Endothelial cell of umbilical vein (primary cell): ENCODE data around the gene DBNL. TPM values are rescaled to one million over a fixed set of nuclear protein-coding genes. Genes with fewer than 3 reads are reported as not detected.

Experiments
- BruUV-seq: library from RNA; stranded (reverse); fragments of 400-500 nt; replicated peaks from 2 replicates; lab custom pipeline; 2021; lab: Mats Ljungman, UMichigan
- CTCF ChIA-PET: fragments of 300-600, 350-600 bp; sonication (Branson Sonifier 250); formaldehyde crosslinking; loops from one replicate; lab custom pipeline; 2021; ENCODE audit warnings: antibody characterized with exemption, inconsistent platforms; lab: Charles Lee
- POLR2A ChIA-PET: fragments of 300-600, 350-600 bp; sonication (Branson Sonifier 250); formaldehyde crosslinking; loops from one replicate; lab custom pipeline; 2021; ENCODE audit warnings: antibody characterized with exemption, inconsistent platforms; lab: Charles Lee
- DNase-seq: peaks from one replicate; pipeline ENCODE4 v3.0.0-alpha.2; 2011; ENCODE audit warnings: low read depth, low spot score
- FAIRE-seq: peaks from 2 replicates; lab custom pipeline; 2011; peaks lifted over from hg19 to GRCh38; lab: Jason Lieb, UNC
- H2AFZ ChIP-seq: 2 replicates; pipeline ENCODE4 v1.6.0; 2012; ENCODE audit warnings: low read depth, low read length, control low read depth, inconsistent platforms
- H3K27ac ChIP-seq: 2 replicates; pipeline ENCODE4 v1.5.1; 2011; ENCODE audit warnings: low read depth, mild to moderate bottlenecking, control low read depth, low read length, moderate library complexity; ENCODE audit not compliant: insufficient read depth
- H3K27me3 ChIP-seq, 2 experiments: 2 replicates each; pipeline versions ENCODE4 v1.6.0 to v1.6.1; 2011; ENCODE audit warnings: low read length in 2 of 2, mixed read lengths in 1 of 2; ENCODE audit not compliant: control insufficient read depth in 2 of 2, insufficient read depth in 2 of 2
- H3K36me3 ChIP-seq, 2 experiments: 2 replicates in 1 of 2; 3 replicates in 1 of 2; pipeline ENCODE4 v1.5.1; 2011; ENCODE audit warnings: low read length in 2 of 2, mild to moderate bottlenecking in 1 of 2, moderate library complexity in 1 of 2; ENCODE audit not compliant: control insufficient read depth in 2 of 2, insufficient read depth in 2 of 2; ENCODE audit errors: extremely low read depth in 1 of 2
- H3K4me1 ChIP-seq: 3 replicates; pipeline ENCODE4 v1.5.1; 2011; ENCODE audit warnings: mild to moderate bottlenecking, low read length; ENCODE audit not compliant: control insufficient read depth, insufficient read depth; ENCODE audit errors: extremely low read depth
- H3K4me2 ChIP-seq: 2 replicates; pipeline ENCODE4 v1.6.1; 2011; ENCODE audit warnings: low read length, control low read depth, mixed read lengths; ENCODE audit not compliant: insufficient read depth
- H3K4me3 ChIP-seq, 3 experiments: fragments of 200-600 bp in 1 of 3; sonication (generic), shearing (Covaris generic) in 1 of 3; replicated peaks in 1 of 3; 2 replicates each; pipeline ENCODE4 v1.5.1; 2011 to 2016; ENCODE audit warnings: control low read depth in 3 of 3, low read length in 3 of 3, mild to moderate bottlenecking in 2 of 3, inconsistent platforms in 1 of 3, low read depth in 1 of 3, moderate library complexity in 1 of 3; ENCODE audit not compliant: insufficient read depth in 1 of 3
- H3K79me2 ChIP-seq: 2 replicates; pipeline ENCODE4 v1.6.0; 2012; ENCODE audit warnings: low read length, inconsistent platforms; ENCODE audit not compliant: control insufficient read depth, insufficient read depth
- H3K9ac ChIP-seq: replicated peaks from 2 replicates; pipeline ENCODE3; 2011; ENCODE audit warnings: low read length, control low read depth; ENCODE audit not compliant: insufficient read depth; ENCODE audit errors: extremely low read depth
- H3K9me1 ChIP-seq: replicated peaks from 3 replicates; pipeline ENCODE4 v1.6.0; 2011; ENCODE audit warnings: mild to moderate bottlenecking, low read length; ENCODE audit not compliant: control insufficient read depth, insufficient read depth; ENCODE audit errors: extremely low read depth
- H3K9me3 ChIP-seq: replicated peaks from 2 replicates; pipeline ENCODE4 v1.5.1; 2012; ENCODE audit warnings: low read length, inconsistent platforms; ENCODE audit not compliant: control insufficient read depth, insufficient read depth
- H4K20me1 ChIP-seq: replicated peaks from 2 replicates; pipeline ENCODE3; 2011; ENCODE audit warnings: mild to moderate bottlenecking, low read length; ENCODE audit not compliant: control insufficient read depth, insufficient read depth; ENCODE audit errors: extremely low read depth
- CTCF ChIP-seq, 2 donors: IDR thresholded peaks; 1 replicate in 1 of 2; 2 replicates in 1 of 2; pipeline ENCODE4 v1.5.1; 2011; ENCODE audit warnings: low read length in 2 of 2, mild to moderate bottlenecking in 2 of 2, moderate library complexity in 2 of 2, control low read depth in 1 of 2, inconsistent platforms in 1 of 2, low read depth in 1 of 2; ENCODE audit not compliant: insufficient read depth in 1 of 2; ENCODE audit errors: extremely low read depth in 1 of 2
- EZH2 ChIP-seq: IDR thresholded peaks from 2 replicates; pipeline ENCODE4 v1.6.1; 2012; ENCODE audit warnings: borderline replicate concordance, low read depth, mild to moderate bottlenecking, moderate library complexity, low read length, inconsistent platforms; ENCODE audit not compliant: severe bottlenecking
- FOS ChIP-seq: IDR thresholded peaks from 2 replicates; pipeline ENCODE4 v1.6.1; 2011; ENCODE audit warnings: mild to moderate bottlenecking, low read length, moderate library complexity, borderline replicate concordance; ENCODE audit not compliant: insufficient read depth
- GATA2 ChIP-seq: IDR thresholded peaks from 2 replicates; pipeline ENCODE4 v1.7.0; 2011; ENCODE audit warnings: low read depth, mild to moderate bottlenecking, moderate library complexity, mixed read lengths, low read length; ENCODE audit not compliant: insufficient read length, insufficient read depth
- JUN ChIP-seq: IDR thresholded peaks from 2 replicates; pipeline ENCODE4 v1.6.1; 2011; ENCODE audit warnings: borderline replicate concordance, low read depth; ENCODE audit not compliant: insufficient read length, insufficient read depth
- MAX ChIP-seq: IDR thresholded peaks from 2 replicates; pipeline ENCODE4 v1.6.1; 2011; ENCODE audit not compliant: insufficient read depth, insufficient read length
- MYC ChIP-seq: IDR thresholded peaks from one replicate; pipeline ENCODE4 v1.6.1; 2011; ENCODE audit warnings: mild to moderate bottlenecking, low read depth, low read length
- POLR2A ChIP-seq: IDR thresholded peaks from 2 replicates; pipeline ENCODE4 v1.6.1; 2012; ENCODE audit warnings: low read depth, mild to moderate bottlenecking, control low read depth, low read length
- POLR2AphosphoS5 ChIP-seq: IDR thresholded peaks from 2 replicates; pipeline ENCODE4 v1.6.1; 2012; ENCODE audit warnings: low read depth, mild to moderate bottlenecking, control low read depth, low read length, moderate library complexity; ENCODE audit not compliant: insufficient read depth
- dilution Hi-C: fragments of 300-500 bp; cut with MboI; formaldehyde crosslinking; loops from one replicate; pipeline ENCODE4 v1.15.0; 2019; ENCODE audit warnings: low sequenced_read_pairs; ENCODE audit not compliant: extremely low pct_ligation_motif_present
- intact Hi-C: fragments of 100-400 bp; cut with micrococcal nuclease; formaldehyde crosslinking; loops from one replicate; pipeline ENCODE4 v1.10.0; 2022
- polyA plus RNA-seq, 4 experiments: library from polyadenylated mRNA; depleted of rRNA in 3 of 4; stranded (reverse) in 3 of 4; unstranded in 1 of 4; fragments of >200 nt; gene quantifications; 2 replicates each; pipeline versions ENCODE4 v1.2.1 to v1.2.3, GENCODE V29; 2011 to 2012; ENCODE audit warnings: missing spikeins in 1 of 4
- total RNA-seq: library from RNA; stranded (reverse); gene quantifications from 2 replicates; pipeline ENCODE4 v1.2.3, GENCODE V29; 2021

The DBNL gene
- total and polyA plus RNA-seq, 2 donors (not counting 3 experiments of a cell fraction or from before 2014, with no cell fraction given) = 94.0 to 123 TPM

- Histone ChIP-seq H3K9me1 (no peaks in the 10 kb centered on the region), H3K36me3 (peaks cover 0 to 16% of the 10 kb centered on the region in 2 experiments), H3K27ac (peak overlapping the region; percentile 95), H3K27me3 (no peaks in the 10 kb centered on the region), H3K79me2 (no peaks in the 10 kb centered on the region), H3K4me1 (peaks cover 27% of the 10 kb centered on the region), H3K9ac (peak overlapping the region; percentile 57), H3K4me3 (peak overlapping the region in 2 of 3 experiments; percentile 2 to 5), H3K9me3 (no peaks in the 10 kb centered on the region), H2AFZ (peak overlapping the region; percentile 30), H3K4me2 (peak overlapping the region; percentile 43), H4K20me1 (no peaks in the 10 kb centered on the region)
- FAIRE-seq = peak; percentile 95
- ChIA-PET POLR2A (no interaction called here), CTCF (interaction anchor here (1.3 to 1.4 kb wide), 3 partner anchors 9 to 29 kb away, joined by 3 to 9 read pairs (median 4); partner anchors contain the start of genes DBNL and PGAM2)
- TF ChIP-seq MAX = no peak
- peak; percentile 40 for TF ChIP-seq FOS
- no peak for TF ChIP-seq MYC
- peak; percentile 41 for TF ChIP-seq POLR2AphosphoS5
- peak; percentile 65 for TF ChIP-seq POLR2A
- TF ChIP-seq EZH2 = no peak
- TF ChIP-seq JUN = no peak
- TF ChIP-seq GATA2 = no peak
- peak in 1 of 2 donors; percentile 11 for TF ChIP-seq CTCF (IDR thresholded peaks at IDR 0.05; ENCODE audit: extremely low read depth in 1 of 2, insufficient read depth in 1 of 2, low read depth in 1 of 2, low read length in 2 of 2)
- peak; percentile 65 for DNase-seq
- intact Hi-C loops = loop anchor here (2.0 to 5.0 kb wide), 4 partner anchors 49 to 418 kb away; partner anchors contain the start of genes NUDCD3 and POLD2
- dilution Hi-C loops = no loop called here
- no TSS peak for BruUV-seq
Measured at GRCh38 chr7:44073664-44074348, 29.3 kb downstream of the DBNL start.
